LNCaP clone FGC (cell line): Measurements from ENCODE around the gene ICA1.

Source experiments
- DNase-seq: peaks from one replicate; pipeline ENCODE4 v3.0.0-alpha.2; 2011; ENCODE audit warnings: low read depth
- H3K4me3 ChIP-seq: 2 replicates; pipeline ENCODE4 v1.5.1; 2011; ENCODE audit warnings: mild to moderate bottlenecking, low read depth, low read length, control low read depth
- TF ChIP-seq, protein P1 (sequence below): IDR thresholded peaks from 2 replicates; pipeline ENCODE4 v1.5.1; 2012; ENCODE audit warnings: mild to moderate bottlenecking; ENCODE audit not compliant: control insufficient read depth, insufficient read depth; ENCODE audit errors: extremely low read depth

ICA1 gene

GRCh38 chr7:8215648-8216333, 46.2 kb downstream of the ICA1 start:
- no peak overlapping the region for H3K4me3 ChIP-seq
- TF ChIP-seq, protein P1, sequence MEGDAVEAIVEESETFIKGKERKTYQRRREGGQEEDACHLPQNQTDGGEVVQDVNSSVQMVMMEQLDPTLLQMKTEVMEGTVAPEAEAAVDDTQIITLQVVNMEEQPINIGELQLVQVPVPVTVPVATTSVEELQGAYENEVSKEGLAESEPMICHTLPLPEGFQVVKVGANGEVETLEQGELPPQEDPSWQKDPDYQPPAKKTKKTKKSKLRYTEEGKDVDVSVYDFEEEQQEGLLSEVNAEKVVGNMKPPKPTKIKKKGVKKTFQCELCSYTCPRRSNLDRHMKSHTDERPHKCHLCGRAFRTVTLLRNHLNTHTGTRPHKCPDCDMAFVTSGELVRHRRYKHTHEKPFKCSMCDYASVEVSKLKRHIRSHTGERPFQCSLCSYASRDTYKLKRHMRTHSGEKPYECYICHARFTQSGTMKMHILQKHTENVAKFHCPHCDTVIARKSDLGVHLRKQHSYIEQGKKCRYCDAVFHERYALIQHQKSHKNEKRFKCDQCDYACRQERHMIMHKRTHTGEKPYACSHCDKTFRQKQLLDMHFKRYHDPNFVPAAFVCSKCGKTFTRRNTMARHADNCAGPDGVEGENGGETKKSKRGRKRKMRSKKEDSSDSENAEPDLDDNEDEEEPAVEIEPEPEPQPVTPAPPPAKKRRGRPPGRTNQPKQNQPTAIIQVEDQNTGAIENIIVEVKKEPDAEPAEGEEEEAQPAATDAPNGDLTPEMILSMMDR: no peak
- no peak for DNase-seq

GRCh38 chr7:8214244-8214824, 47.6 kb downstream of the ICA1 start:
- no peak overlapping the region for H3K4me3 ChIP-seq
- TF ChIP-seq, protein P1: no peak
- DNase-seq: no peak

- no peak overlapping the region for H3K4me3 ChIP-seq
- DNase-seq: no peak
- TF ChIP-seq, protein P1: no peak
These were observed 48.6 kb downstream of the ICA1 start for GRCh38 chr7:8213381-8213780.

DNA sequence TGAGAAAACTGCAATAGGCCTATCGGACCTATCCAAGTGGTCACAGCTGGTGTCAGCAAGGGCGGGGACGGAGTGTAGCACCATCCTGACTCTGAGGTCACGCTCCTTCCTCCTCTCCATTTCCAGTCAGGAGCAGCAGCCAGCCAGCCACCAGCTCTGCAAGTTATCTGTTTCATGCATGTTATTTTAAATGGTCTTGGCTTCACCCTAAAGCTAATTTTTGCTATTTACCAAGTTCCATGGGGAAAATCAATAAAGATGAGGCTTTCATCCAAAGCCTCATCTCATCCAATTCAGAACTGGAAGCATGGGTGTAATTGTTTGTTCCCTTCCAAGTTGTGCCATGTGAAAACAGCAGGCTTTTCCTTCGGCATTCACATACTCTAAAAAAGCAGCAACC, 49.3 kb downstream of the ICA1 start:
- no peak overlapping the region for H3K4me3 ChIP-seq
- DNase-seq: peak; percentile 51
- TF ChIP-seq, protein P1: no peak

DNA sequence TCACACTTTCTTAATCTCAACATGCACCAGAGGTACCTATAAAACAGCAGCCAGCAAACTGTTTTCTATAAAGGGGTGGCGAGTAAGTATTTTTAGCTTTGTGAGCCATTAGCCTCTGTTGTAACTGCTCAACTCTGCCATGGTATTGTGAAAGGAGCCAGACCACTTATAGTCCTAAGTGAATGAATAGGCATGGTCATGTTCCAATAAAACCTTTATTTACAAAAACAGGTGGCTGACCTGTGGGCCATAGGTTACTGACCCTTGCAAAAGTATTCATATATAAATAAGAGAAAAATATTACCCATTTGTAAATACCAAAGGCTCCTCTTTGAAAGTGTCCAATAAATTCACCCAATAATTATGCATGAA, 50.3 kb downstream of the ICA1 start:
- no peak overlapping the region for H3K4me3 ChIP-seq
- no peak for DNase-seq
- TF ChIP-seq, protein P1: no peak

DNA sequence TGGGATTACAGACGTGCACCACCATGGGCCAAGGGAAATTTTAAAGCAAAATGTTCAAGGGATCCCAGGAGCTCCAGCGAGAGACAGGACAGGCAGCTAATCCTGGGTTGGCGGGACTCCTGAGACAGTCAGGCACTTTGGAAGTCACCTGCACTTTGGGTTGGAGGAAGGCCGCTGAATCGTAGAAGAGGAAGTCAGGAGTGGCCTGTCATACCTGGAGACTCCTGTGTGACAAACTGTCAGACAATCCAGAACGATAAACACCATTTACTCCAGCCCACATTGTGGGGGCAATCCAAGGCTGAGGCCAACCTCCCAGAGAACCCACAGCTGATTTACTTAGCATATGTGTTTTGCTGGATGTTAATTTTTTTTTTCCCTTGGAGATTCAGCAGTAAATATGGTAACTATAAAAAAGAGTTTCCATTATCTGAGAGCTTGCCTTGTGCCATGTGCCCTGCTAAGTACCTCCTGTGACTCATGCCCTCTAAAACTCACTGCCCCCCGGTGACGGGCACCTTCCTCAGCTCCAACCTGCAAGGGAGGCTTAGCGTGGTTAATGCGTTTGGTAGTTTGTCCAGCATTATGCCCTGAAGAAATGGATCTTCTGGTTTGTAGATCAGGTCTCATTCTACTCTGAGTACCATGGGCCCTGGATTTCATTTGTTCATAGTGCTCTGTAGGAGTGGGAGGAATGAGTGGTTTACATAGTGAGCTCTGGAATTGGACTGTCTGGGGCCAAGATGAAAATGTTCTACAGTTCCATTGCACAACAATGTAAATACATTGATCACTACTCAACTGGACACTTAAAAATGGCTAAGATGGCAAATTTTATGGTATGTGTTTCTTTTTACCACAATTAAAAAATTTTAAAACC, 50.9 kb downstream of the ICA1 start:
- DNase-seq: no peak
- TF ChIP-seq, protein P1: no peak
- H3K4me3 ChIP-seq: no peak overlapping the region
